Limb (tissue), 2 donors: ENCODE data around the gene ARVCF.

Experiments used
- DNase-seq, 2 donors: peaks; one replicate each; pipeline ENCODE4 v3.0.0-alpha.2; 2016; ENCODE audit errors: extremely low spot score in 2 of 2

Gene ARVCF

DNA sequence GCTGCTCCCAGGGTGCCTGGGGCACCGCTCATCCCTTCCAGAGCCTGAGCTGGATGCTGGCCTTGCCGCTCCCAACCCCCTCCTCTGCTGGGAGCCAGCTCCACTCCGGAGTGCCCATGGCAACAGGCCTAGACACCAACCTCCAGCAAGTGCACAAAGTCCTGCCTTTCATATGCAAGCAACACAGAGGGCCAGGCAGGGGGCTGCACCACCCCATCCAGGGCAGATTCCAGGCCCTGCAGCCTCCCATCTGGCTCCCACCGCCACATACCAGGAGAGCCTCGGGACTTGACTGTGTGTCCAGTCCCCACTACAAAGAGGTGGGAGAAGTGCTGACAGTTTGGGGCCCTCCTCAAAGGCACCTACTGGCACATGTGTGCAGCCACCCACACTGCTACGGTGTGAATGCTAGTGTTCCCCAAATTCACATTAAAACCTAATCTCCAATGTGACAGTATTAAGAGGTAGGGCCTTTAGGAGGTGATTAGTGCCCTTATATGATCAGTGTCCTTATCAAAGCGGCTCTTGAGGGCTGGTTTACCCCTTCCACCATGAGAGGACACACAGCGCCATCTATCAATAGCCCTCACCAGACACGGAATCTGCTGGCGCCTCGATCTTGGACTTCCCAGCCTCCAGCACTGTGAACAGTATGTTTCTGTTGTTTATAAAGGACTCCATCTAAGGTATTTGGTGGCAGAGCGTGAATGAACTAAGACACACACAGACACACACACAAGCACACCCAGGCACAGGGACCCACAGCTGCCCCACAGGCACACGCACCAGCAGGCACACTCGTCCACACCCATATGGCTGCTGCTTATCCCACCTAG lies 16.2 kb downstream of the ARVCF start:
- DNase-seq, result no peak

DNA sequence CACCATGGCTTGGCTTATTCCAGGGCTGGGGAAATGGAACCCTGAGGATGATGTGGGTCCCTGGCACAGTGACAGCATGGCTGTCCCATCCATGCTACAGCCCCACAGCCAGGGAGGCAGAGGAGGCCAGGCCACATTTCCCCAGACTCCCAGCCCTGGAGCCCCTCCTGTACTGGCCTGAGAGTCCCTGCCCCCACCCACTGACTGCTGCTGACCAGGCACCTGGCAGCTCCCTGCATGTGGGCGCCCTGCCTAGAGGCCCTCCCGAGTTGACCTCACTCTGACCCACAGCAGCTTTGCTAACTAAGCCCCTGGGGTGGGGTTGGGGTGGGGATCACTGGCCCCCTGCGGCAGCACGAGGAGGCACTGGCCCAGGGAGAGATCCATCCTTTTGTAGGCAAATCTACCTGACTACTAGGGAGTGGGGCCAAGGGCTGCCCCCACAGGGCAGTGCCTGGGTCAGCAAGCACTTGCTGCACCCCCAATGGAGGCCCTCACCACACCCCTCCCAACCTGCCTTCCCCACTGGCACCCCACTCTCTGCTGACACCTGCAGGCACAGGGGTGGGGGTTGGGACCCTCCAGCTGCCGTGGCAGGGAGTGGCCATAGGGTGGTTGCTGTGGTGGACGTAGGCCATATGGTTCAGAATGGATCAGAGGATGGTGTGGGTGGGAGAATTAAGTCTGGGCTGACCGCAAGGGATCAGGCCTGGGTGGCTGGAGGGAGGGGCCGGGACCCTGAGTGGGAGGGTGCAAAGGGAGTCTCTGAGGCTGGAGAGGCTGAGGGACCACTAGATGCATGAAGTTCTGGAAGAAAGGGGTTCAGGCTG lies 17.4 kb downstream of the ARVCF start:
- no peak for DNase-seq

DNA sequence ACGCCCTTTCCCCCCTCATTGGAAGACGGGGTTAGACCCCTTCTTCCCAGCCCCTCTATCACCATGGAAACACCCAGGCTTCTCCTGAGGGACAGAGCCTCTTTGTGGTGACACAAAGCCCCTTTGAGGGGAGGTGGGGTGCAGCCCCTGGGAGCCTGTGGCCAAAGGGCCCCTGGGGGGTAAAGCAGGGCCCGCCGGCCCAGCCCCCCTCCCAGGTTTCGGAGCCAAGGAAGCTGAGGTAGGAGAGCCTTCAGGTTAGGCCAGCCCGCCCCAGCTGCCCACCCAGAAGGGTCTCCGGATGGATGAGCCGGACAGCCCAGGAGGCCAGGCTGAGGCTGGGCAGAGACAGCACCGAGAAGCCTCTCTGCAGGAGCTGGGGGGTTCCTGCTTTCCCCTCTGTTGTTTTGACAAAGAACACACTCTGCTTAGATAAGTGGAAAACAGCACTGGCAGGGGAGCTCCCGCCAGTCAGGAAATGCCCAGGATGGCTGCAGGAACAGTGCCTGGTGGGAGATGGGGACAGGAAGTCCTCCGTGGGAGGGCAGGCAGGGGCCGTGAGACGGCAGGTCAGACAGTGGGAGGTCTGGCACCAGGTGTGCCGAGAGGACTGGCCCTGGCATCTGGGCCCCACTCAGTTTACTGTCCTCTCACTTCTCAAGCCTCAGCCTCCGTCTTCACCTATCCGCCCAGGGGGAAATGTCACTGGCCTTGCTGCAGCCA lies 18.2 kb downstream of the ARVCF start:
- DNase-seq, result no peak

- no peak for DNase-seq
These were observed 18.9 kb downstream of the ARVCF start for GRCh38 chr22:19997561-19998231.

DNA sequence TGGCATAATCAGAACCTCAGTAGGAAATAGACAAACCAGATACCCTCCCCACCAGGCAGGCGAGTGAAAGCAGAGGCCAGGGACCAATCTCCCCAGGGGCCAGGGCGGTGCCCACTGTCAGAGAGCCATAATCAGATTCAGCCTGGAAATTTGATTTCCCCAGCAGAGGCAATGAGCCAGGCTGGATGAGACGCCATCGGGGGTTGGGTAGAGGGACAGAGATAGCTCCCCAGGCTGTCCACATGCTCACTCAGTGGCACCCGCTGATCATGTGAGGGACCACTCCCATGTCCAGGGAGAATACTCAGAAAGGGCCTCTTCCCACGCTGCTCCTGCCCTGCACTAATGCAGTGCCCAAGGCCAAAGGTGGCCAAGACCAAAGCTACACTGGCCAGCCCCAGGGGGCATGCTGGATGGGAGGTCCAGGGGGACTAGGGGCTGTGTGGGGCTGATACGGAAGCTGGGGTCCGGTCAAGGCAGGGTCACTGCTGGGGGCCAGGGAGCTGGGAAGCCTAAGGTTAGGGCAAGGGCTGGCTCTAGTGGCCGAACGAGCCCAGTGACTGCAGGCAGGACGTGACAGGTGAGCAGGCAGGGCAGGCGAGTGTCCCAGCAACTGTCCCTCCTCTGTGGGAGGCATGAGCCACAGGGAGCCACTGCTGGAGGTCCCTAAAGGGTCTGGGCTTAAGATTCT lies 19.8 kb downstream of the ARVCF start:
- no peak for DNase-seq

DNA sequence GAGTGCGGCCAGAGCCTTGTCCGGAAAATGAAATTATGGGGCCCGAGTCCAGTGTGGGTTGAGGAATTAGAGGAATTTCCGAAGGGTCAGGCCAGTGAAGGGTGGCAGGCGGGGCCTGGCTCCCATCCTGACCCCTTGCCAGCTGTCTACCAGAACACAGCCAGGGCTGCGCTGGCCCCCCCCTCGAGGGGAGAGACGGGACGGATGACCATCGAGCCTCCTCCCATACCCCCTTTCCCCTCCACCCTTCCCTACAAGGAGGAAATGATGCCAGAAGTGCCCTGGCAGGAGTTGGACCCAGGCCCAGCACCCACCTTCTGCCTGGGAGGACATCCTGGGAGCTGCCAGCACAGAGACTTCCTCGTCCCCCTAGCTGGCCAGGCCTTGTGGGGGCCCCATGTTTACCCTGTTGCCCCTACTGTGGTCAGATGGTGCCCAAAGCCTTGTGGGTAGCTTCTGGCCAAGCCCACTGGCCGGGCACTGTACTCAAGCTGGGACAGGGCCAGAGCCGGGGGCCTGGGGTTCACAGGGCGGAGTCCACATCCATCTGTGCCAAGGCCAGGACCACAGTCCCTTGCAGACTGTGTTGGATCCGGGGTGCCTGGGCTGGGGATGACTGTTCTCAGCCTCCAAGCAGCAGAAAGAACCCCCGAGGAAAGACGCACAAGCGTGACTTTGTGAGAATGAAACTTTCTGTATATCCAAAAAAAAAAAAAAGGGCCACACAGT lies 20.8 kb downstream of the ARVCF start:
- DNase-seq, result no peak

- DNase-seq, result no peak
These were observed 21.6 kb downstream of the ARVCF start for GRCh38 chr22:19994851-19995610.

DNA sequence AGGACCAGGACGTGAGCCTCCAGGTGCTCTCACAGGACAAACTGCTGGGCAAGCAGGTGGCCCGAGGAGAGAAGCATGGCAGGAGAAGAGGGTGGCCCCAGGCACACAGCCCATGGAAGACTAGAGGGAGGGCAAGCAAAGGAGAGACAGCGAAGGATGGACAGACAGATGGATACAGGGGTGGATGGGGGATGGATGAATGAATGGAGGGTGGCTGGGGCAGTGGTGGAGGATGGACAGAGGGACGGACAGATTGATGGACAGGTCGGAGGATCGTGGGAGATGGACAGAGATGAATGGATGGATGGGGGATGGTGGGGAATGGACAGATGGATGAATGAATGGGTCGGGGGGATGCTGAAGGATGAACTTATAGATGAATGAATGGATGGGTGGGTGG lies 22.7 kb downstream of the ARVCF start:
- DNase-seq, result no peak

- DNase-seq, result no peak
These were observed 23.7 kb downstream of the ARVCF start for GRCh38 chr22:19992921-19993355.

GRCh38 chr22:19992481-19992911 lies 24.1 kb downstream of the ARVCF start:
- DNase-seq, result no peak

DNA sequence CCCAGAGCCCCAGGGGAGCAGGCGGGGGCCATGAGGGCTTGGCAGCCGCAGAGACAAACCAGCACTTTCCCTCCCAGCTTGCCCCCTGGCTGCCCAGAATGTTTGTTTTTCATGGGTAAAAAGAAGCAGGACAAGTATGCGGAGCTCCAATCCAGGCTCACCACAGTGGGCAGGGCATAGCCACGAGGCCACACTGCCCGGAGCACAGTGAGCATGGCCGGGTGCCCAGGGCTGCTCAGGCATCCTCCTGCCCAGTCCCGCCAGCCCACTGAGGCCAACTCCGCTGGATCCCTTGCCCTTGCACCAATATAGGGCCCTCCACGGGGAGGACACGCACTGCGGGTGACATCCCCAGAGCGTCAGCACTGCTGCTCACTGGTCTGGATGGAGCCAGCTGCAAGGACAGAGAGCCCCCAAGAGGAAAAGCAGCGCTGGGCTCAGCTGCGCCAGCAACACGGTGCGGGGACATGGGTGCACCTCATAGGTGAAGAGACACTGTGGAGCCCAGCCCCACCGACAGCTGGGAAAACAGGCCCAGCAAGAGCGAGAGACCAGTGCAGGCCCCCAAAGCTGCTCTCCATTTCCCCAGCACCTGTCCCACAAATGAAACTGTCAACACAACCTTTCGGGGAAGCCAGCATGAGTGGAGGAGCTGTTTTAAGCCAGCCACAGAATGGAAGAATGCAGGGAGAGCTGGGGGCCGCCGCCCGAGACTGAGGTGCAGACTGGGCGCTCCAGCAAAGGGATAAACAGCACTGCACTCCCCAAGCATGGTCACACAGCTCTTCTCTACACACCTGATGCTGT lies 24.8 kb downstream of the ARVCF start:
- DNase-seq, result no peak

DNA sequence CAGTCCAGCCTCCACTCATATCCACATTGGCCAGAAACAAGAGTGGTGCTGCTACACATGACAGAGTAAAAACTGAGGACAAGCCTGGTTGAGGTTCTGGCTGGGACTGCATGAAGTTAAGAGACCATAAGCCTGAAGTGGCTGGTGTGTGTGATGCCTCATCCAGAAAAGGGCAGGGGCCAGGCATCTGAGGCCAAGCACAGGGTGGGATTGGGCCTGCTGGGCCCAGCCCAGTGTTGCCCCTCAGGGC lies 25.3 kb downstream of the ARVCF start:
- no peak for DNase-seq

DNA sequence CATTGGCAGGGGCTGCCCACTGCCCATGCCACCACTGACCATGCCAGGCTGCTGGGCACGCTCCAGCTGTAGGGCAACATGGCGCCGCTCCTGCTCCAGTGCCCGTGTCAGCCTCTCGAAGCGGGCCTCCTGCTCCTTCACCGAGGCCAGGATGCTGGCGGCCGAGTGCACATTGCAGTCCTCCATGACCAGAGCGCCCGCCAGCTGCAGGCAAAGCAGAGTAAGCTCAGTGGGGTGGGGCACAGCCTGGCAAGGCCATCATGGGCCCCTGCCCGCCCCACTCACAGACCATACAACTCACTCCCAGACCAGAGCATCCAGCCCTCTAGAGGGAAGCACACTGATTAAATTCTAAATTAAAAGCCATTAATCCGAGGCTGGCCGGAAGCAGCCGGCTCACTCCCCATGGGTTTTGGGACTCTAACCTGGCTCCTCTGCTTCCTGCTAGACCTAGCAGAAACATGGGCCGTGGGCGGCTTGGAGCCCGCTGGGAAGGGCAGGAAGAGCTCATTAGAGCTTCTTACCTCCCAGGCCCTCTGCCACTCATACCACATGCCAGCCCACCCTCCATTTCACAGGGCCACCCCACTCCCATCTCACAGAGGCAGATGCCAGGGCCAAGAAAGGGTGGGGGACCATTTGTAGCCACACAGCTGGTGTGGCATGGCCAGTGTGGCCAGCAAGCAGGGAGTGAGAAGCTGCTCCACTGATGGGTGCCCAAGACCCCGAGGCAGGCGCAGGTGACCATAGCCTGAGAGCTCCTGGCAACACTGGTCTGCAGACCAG lies 25.8 kb downstream of the ARVCF start:
- no peak for DNase-seq

- no peak for DNase-seq
These were observed 26.4 kb downstream of the ARVCF start for GRCh38 chr22:19990188-19990587.

- DNase-seq, result no peak
These were observed 26.9 kb downstream of the ARVCF start for GRCh38 chr22:19989725-19990067.

- DNase-seq, result no peak
These were observed 27.5 kb downstream of the ARVCF start for GRCh38 chr22:19988965-19989724.

DNA sequence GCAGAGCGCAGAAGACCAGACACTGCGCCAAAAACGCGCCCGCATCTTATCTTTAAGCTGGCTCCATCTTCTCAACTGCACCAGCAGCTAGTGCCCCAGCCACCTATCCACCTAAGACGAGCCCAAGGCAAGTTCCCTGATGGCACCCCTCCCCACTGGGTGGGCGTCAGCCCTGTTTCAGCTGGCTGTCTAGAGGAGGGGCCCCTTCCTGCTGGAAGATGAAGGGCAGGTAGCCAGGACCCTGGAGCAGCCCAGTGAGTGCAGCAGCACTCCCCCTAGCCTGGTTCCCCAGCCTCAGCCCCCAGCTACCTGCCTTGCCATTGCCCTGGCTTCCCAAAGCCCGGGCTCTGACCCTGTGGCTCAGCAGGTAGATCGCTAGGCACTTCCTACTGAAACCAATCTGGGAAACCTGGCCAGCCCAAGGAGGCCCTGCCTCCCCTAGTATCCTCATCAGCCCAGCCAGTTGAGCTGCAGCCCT lies 28.3 kb downstream of the ARVCF start:
- no peak for DNase-seq
